NCI-H526 (cell line): ENCODE results near the gene TKT.

Source experiments
- DNase-seq, 2 experiments: peaks; one replicate each; lab custom pipeline; 2025; lab: John Stamatoyannopoulos, UW

The TKT gene

DNA sequence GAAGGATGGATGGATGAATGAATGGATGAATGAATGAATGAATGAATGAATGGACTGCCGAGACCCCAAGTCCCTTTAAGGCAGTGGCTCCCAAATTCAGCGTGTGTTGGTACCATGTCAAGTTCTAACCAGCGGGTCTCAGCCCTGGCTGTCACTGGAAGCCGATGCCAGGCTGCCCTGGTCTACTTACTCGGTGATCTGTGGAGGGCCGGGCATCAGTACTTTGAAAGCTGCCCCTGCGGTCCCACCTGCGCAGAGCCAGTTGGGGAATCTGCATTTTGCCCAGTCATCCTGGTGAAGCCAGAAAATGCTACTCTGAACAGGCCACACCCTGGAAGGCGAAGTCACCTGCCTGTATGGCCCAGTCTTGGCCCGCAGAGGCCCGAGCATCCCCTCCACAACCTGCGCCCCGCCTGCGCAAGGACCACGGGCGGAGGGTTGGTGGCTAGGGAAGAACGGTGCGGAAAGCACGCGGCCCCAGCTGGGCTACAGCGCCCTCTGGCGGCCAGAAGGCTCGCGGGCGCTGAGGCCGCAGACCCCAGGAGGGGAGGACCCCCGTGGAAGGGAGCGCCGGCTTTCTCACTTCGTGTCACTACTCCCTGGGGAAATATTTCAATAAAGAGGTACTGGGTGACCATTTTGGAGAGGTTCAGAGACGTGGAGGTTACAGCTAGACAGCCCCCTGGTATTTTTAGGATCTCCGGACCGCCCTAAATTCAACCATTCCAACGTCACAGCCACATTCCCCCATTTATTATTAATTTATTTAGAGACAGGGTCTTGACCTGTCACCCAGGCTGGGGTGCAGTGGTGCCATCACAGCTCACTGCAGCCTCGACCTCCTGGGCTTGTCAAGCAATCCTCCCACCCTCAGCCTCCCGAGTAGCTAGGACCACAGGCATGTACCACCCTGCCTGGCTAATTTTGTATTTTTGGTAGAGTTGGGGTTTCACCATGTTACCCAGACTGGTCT is 59.9 kb downstream of the TKT start:
- DNase-seq = peak in 1 of 2 experiments; percentile 74

DNA sequence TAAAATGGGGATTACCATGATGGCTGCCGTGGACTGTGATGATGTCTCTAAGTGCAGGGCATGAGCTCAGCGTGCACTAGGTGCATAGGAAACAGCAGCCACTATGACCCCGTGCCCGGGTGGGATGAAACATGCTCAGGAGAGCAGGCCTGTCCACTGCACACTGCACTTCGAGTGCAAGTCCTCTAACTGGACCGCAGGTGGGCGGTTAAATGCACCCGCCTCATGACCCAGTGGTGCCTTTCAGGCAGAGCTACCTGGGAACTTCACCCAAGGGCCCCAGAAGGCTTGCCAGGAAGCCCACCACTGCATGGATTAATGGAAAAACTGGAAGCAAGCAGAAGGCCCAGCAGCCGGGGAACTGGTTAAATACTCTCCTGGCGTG is 60.8 kb downstream of the TKT start:
- DNase-seq = no peak

DNA sequence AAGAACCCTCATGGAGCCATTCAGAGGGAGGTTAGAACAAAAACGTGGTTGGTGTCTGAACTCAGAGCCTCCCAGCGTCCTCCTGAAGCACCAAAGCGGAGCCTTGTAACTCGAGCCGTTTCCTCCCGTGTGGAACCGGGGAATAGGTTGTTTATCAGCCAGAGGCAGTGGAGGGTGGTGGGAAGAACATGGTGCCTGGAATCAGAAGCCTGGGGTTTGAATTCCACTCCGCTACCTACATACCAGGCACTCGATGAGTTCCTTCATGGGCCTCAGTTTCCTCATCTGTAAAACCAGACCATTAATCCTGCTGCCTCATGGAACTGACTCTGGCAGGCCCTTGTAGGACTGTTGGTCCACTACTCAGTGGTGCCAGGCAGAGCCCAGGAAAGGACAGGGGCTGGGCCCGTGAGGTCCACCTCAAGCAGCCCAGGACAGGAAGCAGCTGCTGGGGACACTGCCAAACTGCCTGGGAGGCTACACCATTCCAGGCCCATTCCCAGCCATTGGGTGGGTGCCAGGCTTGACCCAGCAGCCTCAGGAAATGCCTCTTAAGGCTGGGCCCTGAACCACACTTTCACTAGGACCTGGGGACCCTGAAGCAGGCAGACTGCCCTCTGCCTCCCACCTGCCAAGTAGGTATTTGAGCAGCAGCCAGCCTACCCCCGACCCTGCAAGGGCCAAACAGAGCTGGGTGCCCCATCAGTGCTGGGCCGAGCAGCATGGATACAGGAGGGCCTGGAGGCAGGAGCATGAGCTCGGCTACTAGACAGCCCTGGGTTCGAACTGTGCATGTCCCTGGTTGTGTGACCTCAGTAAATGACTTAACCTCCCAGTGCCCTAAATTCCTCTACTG is 61.4 kb downstream of the TKT start:
- peak in 1 of 2 experiments; percentile 65 for DNase-seq

DNA sequence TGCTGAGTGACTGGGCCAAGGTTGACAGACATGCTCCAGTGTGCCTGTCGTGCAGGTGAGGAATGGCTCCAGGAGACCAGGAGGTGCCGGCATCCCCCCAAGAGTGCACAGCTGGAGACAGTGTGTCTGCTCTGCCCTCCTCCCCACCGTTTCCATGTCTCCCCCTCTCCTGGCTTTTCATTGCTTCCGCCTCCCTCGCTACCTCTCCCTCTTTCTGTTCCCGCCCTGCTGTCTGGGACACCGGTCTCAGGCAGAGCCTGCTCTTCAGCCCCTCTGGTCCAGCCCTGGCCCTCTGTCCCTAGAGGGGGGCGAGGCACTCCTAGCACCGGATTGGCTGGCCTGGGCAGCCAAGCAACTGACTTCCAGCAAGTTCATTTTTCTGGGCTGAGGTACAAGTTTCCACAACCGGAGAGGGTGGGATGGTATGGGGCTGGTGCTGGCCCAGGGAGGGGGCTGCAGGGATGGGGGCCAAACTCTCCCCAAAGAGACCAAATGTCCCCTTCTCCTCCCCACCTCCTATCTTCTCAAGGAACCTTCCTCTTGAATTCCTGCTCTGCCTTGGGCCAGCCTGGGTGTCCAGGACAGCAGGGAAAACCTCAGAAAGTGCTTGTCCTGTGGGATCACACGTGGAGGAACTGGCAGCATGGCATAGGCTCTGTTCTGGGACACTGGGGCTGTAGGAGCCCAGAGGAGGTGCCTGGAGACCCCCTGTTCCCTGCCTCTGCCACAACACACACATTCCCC is 62.2 kb downstream of the TKT start:
- DNase-seq = no peak

DNA sequence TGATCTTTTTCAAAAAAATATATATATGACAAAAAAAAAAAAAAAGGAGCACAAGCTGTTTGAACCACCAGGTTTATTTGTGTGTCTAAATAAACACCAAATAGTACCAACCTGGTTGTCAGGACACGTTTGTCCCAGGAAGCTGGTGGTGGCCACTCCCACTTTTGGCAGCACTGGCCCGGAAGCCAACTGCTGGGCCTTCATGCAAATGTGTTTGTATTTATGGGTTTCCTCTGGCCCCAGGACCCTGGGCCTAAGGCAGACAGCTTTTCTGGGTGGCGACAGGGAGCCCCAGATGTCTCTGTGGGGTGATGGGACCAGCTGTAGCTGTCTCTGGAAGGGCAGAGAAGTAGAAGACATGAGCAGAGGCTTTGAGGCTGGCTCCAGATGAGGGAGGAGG is 63.2 kb downstream of the TKT start:
- DNase-seq = peak in 1 of 2 experiments; percentile 40

DNA sequence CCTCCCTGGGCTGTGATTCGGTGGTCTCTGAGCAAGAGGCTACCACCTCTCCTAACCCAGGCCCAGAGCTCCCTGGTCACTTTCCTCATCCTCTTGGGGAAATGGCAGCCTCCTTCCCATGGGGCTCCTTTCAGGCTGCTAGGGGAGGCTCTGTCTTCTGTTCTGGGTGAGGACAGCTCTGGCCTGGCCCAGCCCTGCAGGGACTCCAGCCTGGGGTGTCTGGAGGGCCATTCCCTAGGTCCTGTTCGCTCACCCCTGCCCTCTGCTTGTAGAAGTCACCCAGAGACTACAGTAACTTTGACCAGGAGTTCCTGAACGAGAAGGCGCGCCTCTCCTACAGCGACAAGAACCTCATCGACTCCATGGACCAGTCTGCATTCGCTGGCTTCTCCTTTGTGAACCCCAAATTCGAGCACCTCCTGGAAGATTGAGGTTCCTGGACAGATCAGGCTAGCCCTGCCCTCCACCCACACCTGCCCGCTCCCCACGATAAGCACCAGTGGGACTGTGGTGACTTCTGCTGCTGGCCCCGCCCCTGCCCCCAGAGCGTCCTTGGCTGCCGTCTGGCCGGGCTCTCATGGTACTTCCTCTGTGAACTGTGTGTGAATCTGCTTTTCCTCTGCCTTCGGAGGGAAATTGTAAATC is 63.9 kb downstream of the TKT start:
- DNase-seq = no peak

DNA sequence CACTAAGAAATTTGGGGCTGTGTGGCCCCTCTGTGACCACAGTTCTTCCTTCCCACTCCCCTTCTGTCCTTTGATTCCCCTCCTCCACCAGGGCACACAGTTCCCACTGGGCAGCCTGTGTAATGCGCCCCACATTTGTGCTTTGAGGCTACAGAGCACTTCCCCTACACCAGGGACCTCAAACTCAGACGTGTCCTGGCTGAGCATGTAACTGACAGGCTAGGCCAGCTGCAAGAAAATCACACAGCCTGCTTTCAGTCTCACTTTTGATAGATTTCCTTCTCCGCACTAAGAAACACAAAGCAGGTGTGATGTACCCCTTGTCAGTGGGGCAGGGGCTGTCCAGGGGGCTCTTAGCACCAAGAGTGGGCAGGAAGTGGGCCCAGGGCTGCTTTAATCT is 65.2 kb downstream of the TKT start:
- DNase-seq = no peak

DNA sequence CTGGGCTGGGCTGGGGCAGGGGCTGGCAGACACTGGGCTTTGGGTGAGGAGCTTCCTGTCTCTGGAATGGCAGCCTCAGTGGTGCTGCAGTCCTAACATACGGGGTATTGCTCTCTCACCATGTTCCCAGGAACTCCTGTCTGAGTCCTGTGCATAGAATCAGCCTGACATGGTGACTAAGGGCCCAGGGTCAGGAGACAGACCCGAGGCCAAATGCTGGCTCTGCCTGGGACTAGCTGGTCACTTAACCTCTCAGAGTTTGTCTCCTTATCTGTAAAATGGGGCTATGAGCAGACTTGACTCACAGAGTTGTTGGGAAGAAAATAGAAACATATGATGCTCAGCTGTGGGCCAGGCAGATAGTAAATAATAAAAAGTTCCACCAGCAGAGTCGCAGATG is 66.5 kb downstream of the TKT start:
- DNase-seq = no peak

DNA sequence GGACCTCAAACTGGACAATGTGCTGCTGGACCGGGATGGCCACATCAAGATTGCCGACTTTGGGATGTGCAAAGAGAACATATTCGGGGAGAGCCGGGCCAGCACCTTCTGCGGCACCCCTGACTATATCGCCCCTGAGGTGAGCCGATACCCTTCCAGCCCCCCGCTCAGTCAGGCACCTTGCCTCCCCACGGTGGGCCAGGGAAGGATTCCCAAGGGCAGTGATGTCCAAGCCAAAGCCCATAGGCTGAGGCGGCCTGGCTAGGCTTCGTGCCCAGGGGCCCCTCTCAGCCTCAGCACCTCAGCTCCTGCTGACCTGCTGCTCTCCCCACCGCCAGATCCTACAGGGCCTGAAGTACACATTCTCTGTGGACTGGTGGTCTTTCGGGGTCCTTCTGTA is 67.1 kb downstream of the TKT start:
- DNase-seq = no peak

DNA sequence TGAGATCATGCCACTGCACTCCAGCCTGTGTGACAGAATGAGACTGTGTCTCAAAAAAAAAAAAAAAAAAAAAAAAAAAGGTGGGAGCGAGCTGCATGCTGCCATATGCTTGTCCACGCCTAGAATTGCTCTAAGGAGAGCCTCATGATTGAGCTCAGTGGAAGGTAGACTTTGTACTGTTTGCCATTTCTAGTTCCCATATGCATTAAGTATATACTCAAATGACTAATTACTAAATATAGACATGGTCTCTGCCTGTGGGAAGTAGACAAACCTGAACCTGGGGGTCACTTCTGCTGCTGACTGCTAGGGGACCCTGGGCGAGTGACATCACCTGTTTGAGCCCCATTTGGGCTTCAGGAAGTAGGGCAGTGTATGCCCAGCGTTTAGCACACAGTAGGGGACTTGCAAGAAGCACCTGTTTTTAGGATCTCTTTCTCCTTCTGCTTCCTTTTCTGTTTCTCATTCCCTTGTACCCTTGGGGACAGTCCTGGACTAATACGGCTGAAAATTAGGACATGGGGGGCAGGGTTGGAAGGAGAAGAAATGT is 67.6 kb downstream of the TKT start:
- DNase-seq = no peak

DNA sequence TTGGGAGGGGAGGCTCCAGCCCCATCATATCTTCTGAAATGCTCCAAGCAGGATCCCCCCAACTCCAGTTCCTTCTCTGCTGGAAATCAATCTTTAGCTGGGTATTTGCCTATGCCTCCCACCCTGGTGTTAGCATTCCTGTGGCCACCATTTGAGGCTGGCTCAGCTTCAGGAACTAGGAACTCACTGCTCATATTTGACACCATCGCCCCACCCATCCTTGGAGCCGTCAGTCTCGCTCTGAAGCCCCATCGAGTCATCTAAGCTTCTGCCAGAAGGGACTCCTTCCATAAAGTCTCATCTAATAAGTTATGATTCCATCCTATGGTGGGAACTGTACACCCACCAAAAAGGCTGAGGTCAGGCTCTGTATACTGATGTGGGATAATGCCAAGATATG is 68.4 kb downstream of the TKT start:
- no peak for DNase-seq

DNA sequence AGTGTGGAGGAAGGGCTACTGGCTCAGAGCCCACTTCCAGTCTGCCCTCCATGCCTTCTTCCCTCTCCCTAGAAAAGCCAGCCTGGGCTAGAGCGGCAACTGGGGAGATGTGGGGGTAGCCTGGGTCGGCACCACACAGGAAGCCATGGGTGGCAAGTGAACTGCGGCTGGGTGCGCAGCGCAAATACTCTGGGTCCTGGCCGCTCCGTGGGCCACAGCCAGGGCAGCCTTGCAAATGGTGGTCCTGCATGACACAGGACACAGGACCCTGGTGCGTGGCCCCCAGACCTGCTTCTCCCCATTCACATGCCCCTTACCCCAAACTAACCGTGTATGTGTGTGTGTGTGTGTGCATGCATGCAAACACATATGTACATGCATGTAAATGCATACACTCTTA is 69.1 kb downstream of the TKT start:
- DNase-seq = no peak

DNA sequence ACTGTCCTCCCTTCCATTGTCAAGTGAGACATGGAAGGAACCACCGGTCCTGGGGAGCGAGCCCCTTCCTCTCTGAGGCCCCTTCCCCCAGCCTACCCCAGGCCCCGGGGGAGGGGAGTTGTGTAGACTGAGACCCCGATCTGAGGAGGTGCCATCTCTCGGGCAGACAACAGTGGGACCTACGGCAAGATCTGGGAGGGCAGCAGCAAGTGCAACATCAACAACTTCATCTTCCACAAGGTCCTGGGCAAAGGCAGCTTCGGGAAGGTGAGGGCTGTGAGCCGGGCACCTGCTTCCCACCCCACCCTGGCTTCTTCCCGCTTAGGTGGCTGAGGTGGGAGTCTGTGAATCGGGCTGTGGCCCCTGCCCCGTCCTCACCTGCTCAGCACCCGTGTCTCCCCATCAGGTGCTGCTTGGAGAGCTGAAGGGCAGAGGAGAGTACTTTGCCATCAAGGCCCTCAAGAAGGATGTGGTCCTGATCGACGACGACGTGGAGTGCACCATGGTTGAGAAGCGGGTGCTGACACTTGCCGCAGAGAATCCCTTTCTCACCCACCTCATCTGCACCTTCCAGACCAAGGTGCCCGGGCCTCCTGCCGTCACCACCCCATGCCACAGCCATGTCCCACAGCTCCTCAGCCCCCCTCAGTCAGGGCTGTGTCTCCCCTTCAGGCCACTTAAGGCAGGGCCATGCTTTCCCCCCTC is 69.9 kb downstream of the TKT start:
- DNase-seq = no peak

DNA sequence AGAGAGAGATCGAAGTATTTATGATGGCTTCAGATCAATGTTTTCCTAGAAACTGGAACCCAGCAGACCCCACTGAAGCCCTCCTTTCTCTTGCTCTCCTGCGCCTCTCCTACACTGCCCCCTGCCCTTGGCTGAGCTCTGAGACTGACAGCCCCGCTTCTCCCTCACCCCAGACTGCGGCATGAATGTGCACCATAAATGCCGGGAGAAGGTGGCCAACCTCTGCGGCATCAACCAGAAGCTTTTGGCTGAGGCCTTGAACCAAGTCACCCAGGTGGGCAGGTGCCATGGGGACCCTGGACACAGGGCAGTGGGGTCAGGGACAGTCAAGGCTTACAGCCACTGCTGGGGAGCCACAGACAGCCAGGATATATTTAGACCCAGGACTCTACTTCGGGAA is 71.1 kb downstream of the TKT start:
- no peak for DNase-seq

DNA sequence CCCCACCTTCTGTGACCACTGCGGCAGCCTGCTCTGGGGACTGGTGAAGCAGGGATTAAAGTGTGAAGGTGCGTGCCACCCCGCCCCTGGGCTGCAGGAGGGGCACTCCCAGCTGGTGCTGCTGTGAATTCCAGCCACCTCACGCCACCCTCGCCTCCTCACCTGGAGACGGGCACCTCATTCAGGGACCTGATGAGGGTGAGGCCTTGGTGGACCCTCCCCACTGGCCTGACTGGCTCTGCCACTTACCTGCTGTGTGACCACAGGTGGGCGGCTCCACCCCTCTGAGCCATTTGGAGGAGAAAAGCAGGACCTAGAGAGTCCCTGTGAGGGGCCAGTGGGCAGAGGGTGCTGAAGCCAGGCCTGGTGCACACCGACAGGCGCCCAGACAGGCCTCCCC is 72.3 kb downstream of the TKT start:
- no peak for DNase-seq

DNA sequence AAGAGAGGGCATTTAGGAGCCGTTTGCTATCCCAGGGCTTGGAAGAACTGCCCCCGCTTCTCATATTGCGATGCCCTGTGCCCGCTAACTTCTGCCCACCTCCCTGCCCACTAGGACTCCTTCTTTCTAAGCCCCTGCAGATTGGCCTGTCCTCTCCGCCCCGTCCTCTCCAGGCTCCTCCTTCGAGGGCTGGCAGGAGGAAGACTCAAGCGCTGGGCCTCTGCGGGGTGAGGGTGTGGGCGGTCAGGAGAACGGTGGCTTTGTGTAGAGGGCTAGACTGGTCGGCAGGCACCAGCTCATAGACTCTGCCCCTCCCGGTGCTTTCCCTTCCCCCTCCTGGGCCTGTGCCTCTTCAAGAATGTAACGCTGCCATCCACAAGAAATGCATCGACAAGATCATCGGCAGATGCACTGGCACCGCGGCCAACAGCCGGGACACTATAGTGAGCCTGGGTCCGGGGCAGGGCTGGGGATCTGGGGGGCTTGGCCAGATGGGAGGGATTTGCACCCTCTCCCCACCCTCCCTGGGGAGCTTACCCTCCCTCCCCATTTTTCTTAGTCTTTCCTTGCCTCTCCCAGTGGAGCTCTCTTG is 73.0 kb downstream of the TKT start:
- no peak for DNase-seq

DNA sequence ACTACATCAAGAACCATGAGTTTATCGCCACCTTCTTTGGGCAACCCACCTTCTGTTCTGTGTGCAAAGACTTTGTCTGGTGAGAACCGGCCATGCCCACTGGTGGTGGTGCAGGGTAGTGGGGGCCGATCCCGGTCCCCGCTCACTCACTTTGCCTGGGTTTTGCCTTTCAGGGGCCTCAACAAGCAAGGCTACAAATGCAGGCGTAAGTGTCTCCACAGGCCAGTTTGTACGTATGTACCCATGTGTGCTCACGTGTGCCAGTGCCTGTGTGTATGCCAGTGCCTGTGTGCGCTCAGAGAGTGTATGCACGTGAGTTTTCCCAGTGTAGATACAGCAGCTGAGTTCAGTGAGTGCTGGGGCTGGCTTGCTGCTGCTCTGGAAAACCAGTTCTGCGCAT is 74.3 kb downstream of the TKT start:
- DNase-seq = no peak

DNA sequence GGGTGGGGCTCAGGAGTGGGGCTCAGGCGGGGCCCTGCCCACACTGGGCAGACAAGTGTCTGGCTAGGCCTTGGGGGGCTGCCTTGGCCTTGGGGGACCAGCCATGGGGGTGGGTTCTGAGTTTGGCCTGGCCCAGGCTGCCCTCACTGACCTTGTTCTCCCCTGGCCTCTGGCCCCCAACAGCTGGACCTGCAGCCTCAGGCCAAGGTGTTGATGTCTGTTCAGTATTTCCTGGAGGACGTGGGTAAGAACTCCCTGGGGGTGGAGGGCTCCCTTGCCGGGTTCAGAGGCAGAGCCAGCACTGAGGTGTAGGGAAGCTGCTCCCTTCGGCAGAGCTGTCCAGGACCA is 74.8 kb downstream of the TKT start:
- DNase-seq = no peak

DNA sequence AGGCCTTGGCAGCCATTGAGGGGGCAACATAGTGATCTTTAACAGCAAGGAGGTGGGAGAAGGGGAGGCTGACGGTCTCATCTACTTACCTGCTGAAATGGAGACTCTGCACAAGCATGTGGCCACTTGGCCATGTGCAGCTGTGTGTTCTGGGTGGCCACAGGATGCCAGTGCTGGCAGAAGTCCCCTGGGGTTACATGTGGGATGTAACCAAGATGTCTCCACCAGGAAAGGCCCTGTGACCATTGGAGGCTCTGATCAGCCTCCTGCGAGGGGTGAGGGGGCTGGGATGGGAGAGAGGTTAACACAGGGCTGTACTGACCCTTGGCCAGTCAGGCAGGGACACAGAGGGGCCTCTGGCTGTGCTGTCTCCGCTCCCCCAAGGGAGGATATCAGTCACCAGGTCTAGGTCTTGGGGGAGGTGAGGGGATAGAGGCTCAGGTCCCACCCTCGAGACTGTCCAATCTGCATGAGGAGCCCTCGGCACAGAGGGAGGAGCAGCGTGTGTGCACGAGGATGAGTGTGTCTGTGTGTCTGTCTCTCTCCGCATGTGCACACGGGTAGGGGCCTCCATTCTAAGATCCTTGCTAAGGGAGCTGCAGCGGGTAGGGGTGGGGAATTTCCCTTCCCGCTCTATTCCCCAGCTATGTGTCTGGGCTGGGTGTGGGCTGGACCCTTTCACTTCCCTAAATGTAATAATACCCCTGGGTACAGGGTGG is 75.4 kb downstream of the TKT start:
- DNase-seq = no peak

DNA sequence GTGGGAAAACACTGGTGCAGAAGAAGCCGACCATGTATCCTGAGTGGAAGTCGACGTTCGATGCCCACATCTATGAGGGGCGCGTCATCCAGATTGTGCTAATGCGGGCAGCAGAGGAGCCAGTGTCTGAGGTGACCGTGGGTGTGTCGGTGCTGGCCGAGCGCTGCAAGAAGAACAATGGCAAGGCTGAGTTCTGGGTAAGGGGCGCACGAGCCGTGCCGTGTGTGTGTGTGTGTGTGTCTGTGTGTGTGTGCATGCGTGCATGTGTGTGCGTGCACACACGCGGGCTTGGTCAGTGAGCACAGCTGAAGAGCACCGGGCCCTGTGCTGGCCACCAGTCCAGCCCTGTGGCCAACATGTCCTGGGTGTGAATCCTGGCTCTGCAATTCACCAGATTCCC is 76.2 kb downstream of the TKT start:
- no peak for DNase-seq
